K562 (cell line): Measurements from ENCODE around the gene ACTL10. TPM values are rescaled to one million over a fixed set of nuclear protein-coding genes. Genes with fewer than 3 reads are reported as not detected.

Source experiments
- ADNP ChIP-seq: fragments of 200-800 bp; sonication (Bioruptor generic); IDR thresholded peaks from 2 replicates; pipeline ENCODE4 v1.6.1; 2016; ENCODE audit warnings: missing genetic modification characterization, missing compliant biosample characterization
- CBFA2T2 ChIP-seq: fragments of 450-650 bp; conservative IDR thresholded peaks from 2 replicates; pipeline ENCODE4 v1.6.1; 2017; ENCODE audit warnings: mild to moderate bottlenecking
- FOXP1 ChIP-seq: sonication (generic); formaldehyde crosslinking; IDR thresholded peaks from 2 replicates; pipeline ENCODE4 v1.8.0; 2022; ENCODE audit warnings: mild to moderate bottlenecking, missing genetic modification reagents
- HDAC8 ChIP-seq: fragments of 450-650 bp; IDR thresholded peaks from 2 replicates; pipeline ENCODE4 v1.6.1; 2016; ENCODE audit warnings: mild to moderate bottlenecking, missing genetic modification characterization, moderate library complexity, missing compliant biosample characterization
- KAT2B ChIP-seq: IDR thresholded peaks from one replicate; pipeline ENCODE4 v1.6.1; 2012; ENCODE audit warnings: low read depth, mild to moderate bottlenecking, control low read depth, inconsistent platforms, low read length, moderate library complexity
- PPARD ChIP-seq: fragments of 250-450 bp; sonication (Bioruptor Pico); IDR thresholded peaks from 2 replicates; pipeline ENCODE4 v1.8.0; 2022; ENCODE audit warnings: inconsistent platforms, mild to moderate bottlenecking, moderate library complexity
- SIX5 ChIP-seq, 2 experiments: IDR thresholded peaks; 2 replicates each; pipeline ENCODE4 v1.6.1; 2011; ENCODE audit warnings: low read length in 2 of 2, borderline replicate concordance in 1 of 2, low read depth in 1 of 2, mild to moderate bottlenecking in 1 of 2, moderate library complexity in 1 of 2; ENCODE audit not compliant: insufficient read depth in 1 of 2
- SNRNP70 ChIP-seq: fragments of 200-400 bp; formaldehyde crosslinking; optimal IDR thresholded peaks from 2 replicates; pipeline ENCODE3; 2017; ENCODE audit warnings: low read depth, low read length
- TARDBP ChIP-seq: fragments of 450-650 bp; IDR thresholded peaks from 2 replicates; pipeline ENCODE4 v1.6.1; 2016
- ZFP30 ChIP-seq: fragments of 250-450 bp; sonication (Bioruptor Pico); IDR thresholded peaks from 2 replicates; pipeline ENCODE4 v1.8.0; 2022; ENCODE audit warnings: moderate library complexity, mild to moderate bottlenecking, inconsistent platforms, borderline replicate concordance
- ZNF121 ChIP-seq: sonication (generic); formaldehyde crosslinking; conservative IDR thresholded peaks from 2 replicates; pipeline ENCODE4 v1.8.0; 2022; ENCODE audit warnings: missing genetic modification reagents
- ZNF830 ChIP-seq: fragments of 250-450 bp; sonication (Bioruptor Pico); IDR thresholded peaks from 2 replicates; pipeline ENCODE4 v1.5.0; 2021; ENCODE audit warnings: mild to moderate bottlenecking
- polyA plus RNA-seq, 8 experiments: library from polyadenylated mRNA; depleted of rRNA in 4 of 8; stranded (reverse) in 5 of 8; unstranded in 3 of 8; fragments of >200 nt; fragmentation: Nextera tagmentation in 2 of 8; fragmentation: Illumina TruSeq in 1 of 8; extraction: Ambion mirVana in 2 of 8; extraction: Trizol in 1 of 8; gene quantifications; 2 replicates each; pipeline versions ENCODE4 v1.2.1 to v1.2.3, GENCODE V29; 2011 to 2014; ENCODE audit warnings: inconsistent platforms in 1 of 8, missing spikeins in 1 of 8
- total RNA-seq, 7 experiments: library from RNA; depleted of rRNA in 6 of 7; stranded (reverse); fragments of >200 nt in 6 of 7; fragmentation: Illumina TruSeq in 2 of 7; extraction: Trizol in 2 of 7; gene quantifications; 2 replicates each; pipeline versions ENCODE4 v1.2.1 to v1.2.3, GENCODE V29; 2011 to 2021; ENCODE audit warnings: low replicate concordance in 1 of 7
- TF ChIP-seq, protein P1 (sequence below): fragments of 250-450 bp; sonication (Bioruptor Pico); IDR thresholded peaks from 2 replicates; pipeline ENCODE4 v1.5.0; 2022; ENCODE audit warnings: mild to moderate bottlenecking
- TF ChIP-seq, protein P2 (sequence below): fragments of 150-350 bp; conservative IDR thresholded peaks from 2 replicates; pipeline ENCODE4 v1.6.1; 2014; ENCODE audit warnings: low read length
- TF ChIP-seq, protein P3 (sequence below): sonication (generic); formaldehyde crosslinking; IDR thresholded peaks from 2 replicates; pipeline ENCODE4 v1.8.1; 2023; ENCODE audit warnings: mild to moderate bottlenecking, missing genetic modification reagents, moderate library complexity
- TF ChIP-seq, protein P4 (sequence below): sonication (generic); formaldehyde crosslinking; IDR thresholded peaks from 2 replicates; pipeline ENCODE4 v1.8.0; 2023; ENCODE audit warnings: mild to moderate bottlenecking, missing genetic modification reagents
- TF ChIP-seq, protein P5 (sequence below): fragments of 450-650 bp; IDR thresholded peaks from 2 replicates; pipeline ENCODE4 v1.6.1; 2016; ENCODE audit warnings: borderline replicate concordance

ACTL10 gene
- total and polyA plus RNA-seq, 9 of the 15 experiments (the other 6 are each of a cell fraction or from before 2014, with no cell fraction given), result 0.07 to 0.14 TPM; not detected in 7

DNA sequence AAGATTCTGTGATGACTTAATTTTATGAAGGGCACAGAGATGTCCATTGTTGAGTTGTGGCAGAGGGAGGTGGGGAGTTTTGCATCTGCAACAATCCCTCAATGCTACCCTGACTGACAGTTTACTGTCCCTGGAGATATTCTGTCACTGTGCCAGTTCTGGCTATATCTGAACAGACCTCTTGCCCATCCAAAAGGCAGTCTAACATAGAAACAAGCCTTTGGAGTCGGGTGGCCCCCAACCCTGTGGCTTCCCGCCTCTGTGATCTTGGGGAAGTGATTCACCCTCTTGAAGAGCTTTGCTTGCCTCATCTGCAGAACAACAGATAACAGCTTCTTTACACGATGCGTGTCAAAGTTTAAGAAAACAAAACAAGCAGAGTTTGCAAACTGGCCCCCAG is 23.2 kb downstream of the ACTL10 start (continued):
- TF ChIP-seq, protein P1, sequence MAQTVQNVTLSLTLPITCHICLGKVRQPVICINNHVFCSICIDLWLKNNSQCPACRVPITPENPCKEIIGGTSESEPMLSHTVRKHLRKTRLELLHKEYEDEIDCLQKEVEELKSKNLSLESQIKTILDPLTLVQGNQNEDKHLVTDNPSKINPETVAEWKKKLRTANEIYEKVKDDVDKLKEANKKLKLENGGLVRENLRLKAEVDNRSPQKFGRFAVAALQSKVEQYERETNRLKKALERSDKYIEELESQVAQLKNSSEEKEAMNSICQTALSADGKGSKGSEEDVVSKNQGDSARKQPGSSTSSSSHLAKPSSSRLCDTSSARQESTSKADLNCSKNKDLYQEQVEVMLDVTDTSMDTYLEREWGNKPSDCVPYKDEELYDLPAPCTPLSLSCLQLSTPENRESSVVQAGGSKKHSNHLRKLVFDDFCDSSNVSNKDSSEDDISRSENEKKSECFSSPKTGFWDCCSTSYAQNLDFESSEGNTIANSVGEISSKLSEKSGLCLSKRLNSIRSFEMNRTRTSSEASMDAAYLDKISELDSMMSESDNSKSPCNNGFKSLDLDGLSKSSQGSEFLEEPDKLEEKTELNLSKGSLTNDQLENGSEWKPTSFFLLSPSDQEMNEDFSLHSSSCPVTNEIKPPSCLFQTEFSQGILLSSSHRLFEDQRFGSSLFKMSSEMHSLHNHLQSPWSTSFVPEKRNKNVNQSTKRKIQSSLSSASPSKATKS (CRISPR knock-in tag), result no peak
- TF ChIP-seq KAT2B (no peak), SIX5 (IDR thresholded peaks at IDR 0.05; ENCODE audit: borderline replicate concordance in 1 of 2, insufficient read depth in 1 of 2, low read depth in 1 of 2, low read length in 2 of 2) (no peak), CBFA2T2 (peak; percentile 93), TARDBP (no peak), FOXP1 (CRISPR knock-in tag) (no peak), PPARD (CRISPR knock-in tag) (no peak), ZNF121 (no peak), ZFP30 (CRISPR knock-in tag) (no peak), HDAC8 (no peak), ADNP (no peak), ZNF830 (CRISPR knock-in tag) (no peak), SNRNP70 (no peak)
- TF ChIP-seq, protein P2, sequence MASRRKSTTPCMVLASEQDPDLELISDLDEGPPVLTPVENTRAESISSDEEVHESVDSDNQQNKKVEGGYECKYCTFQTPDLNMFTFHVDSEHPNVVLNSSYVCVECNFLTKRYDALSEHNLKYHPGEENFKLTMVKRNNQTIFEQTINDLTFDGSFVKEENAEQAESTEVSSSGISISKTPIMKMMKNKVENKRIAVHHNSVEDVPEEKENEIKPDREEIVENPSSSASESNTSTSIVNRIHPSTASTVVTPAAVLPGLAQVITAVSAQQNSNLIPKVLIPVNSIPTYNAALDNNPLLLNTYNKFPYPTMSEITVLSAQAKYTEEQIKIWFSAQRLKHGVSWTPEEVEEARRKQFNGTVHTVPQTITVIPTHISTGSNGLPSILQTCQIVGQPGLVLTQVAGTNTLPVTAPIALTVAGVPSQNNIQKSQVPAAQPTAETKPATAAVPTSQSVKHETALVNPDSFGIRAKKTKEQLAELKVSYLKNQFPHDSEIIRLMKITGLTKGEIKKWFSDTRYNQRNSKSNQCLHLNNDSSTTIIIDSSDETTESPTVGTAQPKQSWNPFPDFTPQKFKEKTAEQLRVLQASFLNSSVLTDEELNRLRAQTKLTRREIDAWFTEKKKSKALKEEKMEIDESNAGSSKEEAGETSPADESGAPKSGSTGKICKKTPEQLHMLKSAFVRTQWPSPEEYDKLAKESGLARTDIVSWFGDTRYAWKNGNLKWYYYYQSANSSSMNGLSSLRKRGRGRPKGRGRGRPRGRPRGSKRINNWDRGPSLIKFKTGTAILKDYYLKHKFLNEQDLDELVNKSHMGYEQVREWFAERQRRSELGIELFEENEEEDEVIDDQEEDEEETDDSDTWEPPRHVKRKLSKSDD, result no peak
- TF ChIP-seq, protein P3, sequence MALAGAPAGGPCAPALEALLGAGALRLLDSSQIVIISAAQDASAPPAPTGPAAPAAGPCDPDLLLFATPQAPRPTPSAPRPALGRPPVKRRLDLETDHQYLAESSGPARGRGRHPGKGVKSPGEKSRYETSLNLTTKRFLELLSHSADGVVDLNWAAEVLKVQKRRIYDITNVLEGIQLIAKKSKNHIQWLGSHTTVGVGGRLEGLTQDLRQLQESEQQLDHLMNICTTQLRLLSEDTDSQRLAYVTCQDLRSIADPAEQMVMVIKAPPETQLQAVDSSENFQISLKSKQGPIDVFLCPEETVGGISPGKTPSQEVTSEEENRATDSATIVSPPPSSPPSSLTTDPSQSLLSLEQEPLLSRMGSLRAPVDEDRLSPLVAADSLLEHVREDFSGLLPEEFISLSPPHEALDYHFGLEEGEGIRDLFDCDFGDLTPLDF, result no peak
- TF ChIP-seq, protein P4, sequence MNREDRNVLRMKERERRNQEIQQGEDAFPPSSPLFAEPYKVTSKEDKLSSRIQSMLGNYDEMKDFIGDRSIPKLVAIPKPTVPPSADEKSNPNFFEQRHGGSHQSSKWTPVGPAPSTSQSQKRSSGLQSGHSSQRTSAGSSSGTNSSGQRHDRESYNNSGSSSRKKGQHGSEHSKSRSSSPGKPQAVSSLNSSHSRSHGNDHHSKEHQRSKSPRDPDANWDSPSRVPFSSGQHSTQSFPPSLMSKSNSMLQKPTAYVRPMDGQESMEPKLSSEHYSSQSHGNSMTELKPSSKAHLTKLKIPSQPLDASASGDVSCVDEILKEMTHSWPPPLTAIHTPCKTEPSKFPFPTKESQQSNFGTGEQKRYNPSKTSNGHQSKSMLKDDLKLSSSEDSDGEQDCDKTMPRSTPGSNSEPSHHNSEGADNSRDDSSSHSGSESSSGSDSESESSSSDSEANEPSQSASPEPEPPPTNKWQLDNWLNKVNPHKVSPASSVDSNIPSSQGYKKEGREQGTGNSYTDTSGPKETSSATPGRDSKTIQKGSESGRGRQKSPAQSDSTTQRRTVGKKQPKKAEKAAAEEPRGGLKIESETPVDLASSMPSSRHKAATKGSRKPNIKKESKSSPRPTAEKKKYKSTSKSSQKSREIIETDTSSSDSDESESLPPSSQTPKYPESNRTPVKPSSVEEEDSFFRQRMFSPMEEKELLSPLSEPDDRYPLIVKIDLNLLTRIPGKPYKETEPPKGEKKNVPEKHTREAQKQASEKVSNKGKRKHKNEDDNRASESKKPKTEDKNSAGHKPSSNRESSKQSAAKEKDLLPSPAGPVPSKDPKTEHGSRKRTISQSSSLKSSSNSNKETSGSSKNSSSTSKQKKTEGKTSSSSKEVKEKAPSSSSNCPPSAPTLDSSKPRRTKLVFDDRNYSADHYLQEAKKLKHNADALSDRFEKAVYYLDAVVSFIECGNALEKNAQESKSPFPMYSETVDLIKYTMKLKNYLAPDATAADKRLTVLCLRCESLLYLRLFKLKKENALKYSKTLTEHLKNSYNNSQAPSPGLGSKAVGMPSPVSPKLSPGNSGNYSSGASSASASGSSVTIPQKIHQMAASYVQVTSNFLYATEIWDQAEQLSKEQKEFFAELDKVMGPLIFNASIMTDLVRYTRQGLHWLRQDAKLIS (CRISPR knock-in tag), result no peak
- TF ChIP-seq, protein P5, sequence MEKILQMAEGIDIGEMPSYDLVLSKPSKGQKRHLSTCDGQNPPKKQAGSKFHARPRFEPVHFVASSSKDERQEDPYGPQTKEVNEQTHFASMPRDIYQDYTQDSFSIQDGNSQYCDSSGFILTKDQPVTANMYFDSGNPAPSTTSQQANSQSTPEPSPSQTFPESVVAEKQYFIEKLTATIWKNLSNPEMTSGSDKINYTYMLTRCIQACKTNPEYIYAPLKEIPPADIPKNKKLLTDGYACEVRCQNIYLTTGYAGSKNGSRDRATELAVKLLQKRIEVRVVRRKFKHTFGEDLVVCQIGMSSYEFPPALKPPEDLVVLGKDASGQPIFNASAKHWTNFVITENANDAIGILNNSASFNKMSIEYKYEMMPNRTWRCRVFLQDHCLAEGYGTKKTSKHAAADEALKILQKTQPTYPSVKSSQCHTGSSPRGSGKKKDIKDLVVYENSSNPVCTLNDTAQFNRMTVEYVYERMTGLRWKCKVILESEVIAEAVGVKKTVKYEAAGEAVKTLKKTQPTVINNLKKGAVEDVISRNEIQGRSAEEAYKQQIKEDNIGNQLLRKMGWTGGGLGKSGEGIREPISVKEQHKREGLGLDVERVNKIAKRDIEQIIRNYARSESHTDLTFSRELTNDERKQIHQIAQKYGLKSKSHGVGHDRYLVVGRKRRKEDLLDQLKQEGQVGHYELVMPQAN, result no peak
